ENCODE results near the gene RARA. TPM values are rescaled to one million over a fixed set of nuclear protein-coding genes. Genes with fewer than 3 reads are reported as not detected.
A peak's percentile ranks its signal among the peaks of the same experiment; 100 is the strongest.

The RARA gene
- polyA plus RNA-seq, 1 experiment: 4.9 TPM

GRCh38 chr17:40361925-40362695 lies 53.1 kb downstream of the RARA start:
- Histone ChIP-seq H3K27me3 (ENCODE audit: control insufficient read depth, insufficient read depth, low read length) (no peaks in the 10 kb centered on the region), H3K4me3 (ENCODE audit: low read depth, low read length) (peak overlapping the region; percentile 59), H3K27ac (ENCODE audit: low read depth, low read length) (no peak overlapping the region), H3K9me3 (ENCODE audit: control insufficient read depth, insufficient read depth, low read length) (no peaks in the 10 kb centered on the region; the same call in 1 of the 2 replicates)
- no peak for DNase-seq (ENCODE audit: low read depth, low spot score)
- ChIA-PET POLR2A (interaction anchor here (0.6 to 1.4 kb wide), 3 partner anchors 26 to 262 kb away, joined by 3 read pairs; partner anchors contain the start of gene NR1D1), CTCF (interaction anchor here (1.4 to 5.9 kb wide), 4 partner anchors 54 to 198 kb away, joined by 5 to 44 read pairs (median 22); partner anchors contain the start of gene TOP2A)
- no peak for TF ChIP-seq CTCF (IDR thresholded peaks at IDR 0.05; ENCODE audit: low read depth, low read length)

GRCh38 chr17:40362696-40363110 lies 53.7 kb downstream of the RARA start:
- CTCF ChIA-PET: interaction anchor here (1.4 to 3.4 kb wide), 3 partner anchors 113 to 197 kb away, joined by 5 to 25 read pairs (median 20); no protein-coding TSS in a partner anchor
- DNase-seq (ENCODE audit: low read depth, low spot score): no peak
- Histone ChIP-seq H3K9me3 (ENCODE audit: control insufficient read depth, insufficient read depth, low read length) (no peaks in the 10 kb centered on the region; the same call in 1 of the 2 replicates), H3K4me3 (ENCODE audit: low read depth, low read length) (peak overlapping the region; percentile 59), H3K27ac (ENCODE audit: low read depth, low read length) (no peak overlapping the region), H3K27me3 (ENCODE audit: control insufficient read depth, insufficient read depth, low read length) (no peaks in the 10 kb centered on the region)
- TF ChIP-seq CTCF (IDR thresholded peaks at IDR 0.05; ENCODE audit: low read depth, low read length): peak; percentile 70
- POLR2A ChIA-PET: interaction anchor here (1.0 to 1.4 kb wide), 2 partner anchors 26 to 170 kb away, joined by 3 read pairs; no protein-coding TSS in a partner anchor

GRCh38 chr17:40363111-40363827 lies 54.3 kb downstream of the RARA start:
- peak overlapping the region; percentile 59 for H3K4me3 ChIP-seq (ENCODE audit: low read depth, low read length)
- CTCF ChIA-PET: interaction anchor here (0.9 to 3.4 kb wide), 4 partner anchors 52 to 197 kb away, joined by 3 to 25 read pairs (median 14); no protein-coding TSS in a partner anchor
- no peak for DNase-seq (ENCODE audit: low read depth, low spot score)
- no peak for TF ChIP-seq CTCF (IDR thresholded peaks at IDR 0.05; ENCODE audit: low read depth, low read length)
- no peaks in the 10 kb centered on the region; the same call in 1 of the 2 replicates for H3K9me3 ChIP-seq (ENCODE audit: control insufficient read depth, insufficient read depth, low read length)
- H3K27me3 ChIP-seq (ENCODE audit: control insufficient read depth, insufficient read depth, low read length): no peaks in the 10 kb centered on the region
- POLR2A ChIA-PET: interaction anchor here (1.0 to 1.4 kb wide), 2 partner anchors 25 to 170 kb away, joined by 3 read pairs; no protein-coding TSS in a partner anchor
- H3K27ac ChIP-seq (ENCODE audit: low read depth, low read length): no peak overlapping the region

- ChIA-PET POLR2A (no interaction called here), CTCF (interaction anchor here (0.9 to 2.3 kb wide), 7 partner anchors 11 to 196 kb away, joined by 3 to 9 read pairs (median 4); no protein-coding TSS in a partner anchor)
- no peaks in the 10 kb centered on the region; the same call in 1 of the 2 replicates for H3K9me3 ChIP-seq (ENCODE audit: control insufficient read depth, insufficient read depth, low read length)
- no peak within 1 kb of the TSS for H3K27ac ChIP-seq (ENCODE audit: low read depth, low read length)
- H3K27me3 ChIP-seq (ENCODE audit: control insufficient read depth, insufficient read depth, low read length): no peaks in the 10 kb centered on the region
- peak within 1 kb of the TSS; percentile 59 for H3K4me3 ChIP-seq (ENCODE audit: low read depth, low read length)
- no peak for TF ChIP-seq CTCF (IDR thresholded peaks at IDR 0.05; ENCODE audit: low read depth, low read length)
- DNase-seq (ENCODE audit: low read depth, low spot score): no peak
Observed at GRCh38 chr17:40364121-40364861, 55.3 kb downstream of the RARA start, which contains the start of gene GJD3. Gene GJD3 (minus strand): TSS chr17:40364737. CDS start chr17:40363815, 922 bp downstream.

Data from AG04450 (cell line).